GM12892 (cell line): Measurements from ENCODE around the gene ADCY9.

Source experiments
- POLR2A ChIP-seq: IDR thresholded peaks from 2 replicates; pipeline ENCODE4 v1.6.1; 2011; ENCODE audit warnings: low read depth, low read length, control low read depth
- POLR2AphosphoS5 ChIP-seq: IDR thresholded peaks from 2 replicates; pipeline ENCODE4 v1.6.1; 2011; ENCODE audit warnings: low read depth, low read length, control low read depth

GRCh38 chr16:3924763-3925162 lies 191.5 kb downstream of the ADCY9 start:
- no peak for TF ChIP-seq POLR2AphosphoS5
- no peak for TF ChIP-seq POLR2A
